NCI-H128 (cell line): Measurements from ENCODE around the gene PITX3.

Experiments used
- DNase-seq: peaks from one replicate; lab custom pipeline; 2025; ENCODE audit not compliant: unreplicated experiment; lab: John Stamatoyannopoulos, UW

Gene PITX3

GRCh38 chr10:102241444-102242117, at the start of gene PITX3:
TSS of gene PITX3 (minus strand) at chr10:102241512. CDS start at chr10:102232080, 9,432 bp downstream.
- peak; percentile 22 for DNase-seq

GRCh38 chr10:102289840-102290239, 48.5 kb upstream of the PITX3 start:
- no peak for DNase-seq

- no peak for DNase-seq
These were observed 48.0 kb upstream of the PITX3 start for GRCh38 chr10:102289356-102289755.

GRCh38 chr10:102287991-102288390, 46.7 kb upstream of the PITX3 start:
- DNase-seq, result no peak

GRCh38 chr10:102287538-102287937, 46.2 kb upstream of the PITX3 start:
- DNase-seq, result no peak

- no peak for DNase-seq
These were observed 44.9 kb upstream of the PITX3 start for GRCh38 chr10:102286216-102286615.

GRCh38 chr10:102285133-102285532, 43.8 kb upstream of the PITX3 start:
- DNase-seq, result no peak

- no peak for DNase-seq
These were observed 43.2 kb upstream of the PITX3 start for GRCh38 chr10:102284531-102284930.

GRCh38 chr10:102283890-102284289, 42.6 kb upstream of the PITX3 start:
- DNase-seq, result no peak

GRCh38 chr10:102283488-102283887, 42.2 kb upstream of the PITX3 start:
- no peak for DNase-seq

- DNase-seq, result no peak
These were observed 39.8 kb upstream of the PITX3 start for GRCh38 chr10:102281102-102281487.

GRCh38 chr10:102280397-102281101, 39.2 kb upstream of the PITX3 start:
- DNase-seq, result no peak

GRCh38 chr10:102279104-102279503, 37.8 kb upstream of the PITX3 start:
- no peak for DNase-seq

GRCh38 chr10:102275343-102275742, 34.0 kb upstream of the PITX3 start:
- DNase-seq, result no peak

- DNase-seq, result no peak
These were observed 32.8 kb upstream of the PITX3 start for GRCh38 chr10:102274062-102274461.

- no peak for DNase-seq
These were observed 27.7 kb upstream of the PITX3 start for GRCh38 chr10:102269017-102269416.

GRCh38 chr10:102268375-102268888, 27.1 kb upstream of the PITX3 start:
- no peak for DNase-seq

- no peak for DNase-seq
These were observed 26.4 kb upstream of the PITX3 start for GRCh38 chr10:102267748-102268147.

- DNase-seq, result no peak
These were observed 25.4 kb upstream of the PITX3 start for GRCh38 chr10:102266670-102267069.

GRCh38 chr10:102264371-102264770, 23.1 kb upstream of the PITX3 start:
- DNase-seq, result no peak

- DNase-seq, result no peak
These were observed 21.5 kb upstream of the PITX3 start for GRCh38 chr10:102262744-102263370.

- DNase-seq, result no peak
These were observed 20.5 kb upstream of the PITX3 start for GRCh38 chr10:102261842-102262241.
